ENCODE measurements around the gene ARNT2.

The ARNT2 gene

DNA sequence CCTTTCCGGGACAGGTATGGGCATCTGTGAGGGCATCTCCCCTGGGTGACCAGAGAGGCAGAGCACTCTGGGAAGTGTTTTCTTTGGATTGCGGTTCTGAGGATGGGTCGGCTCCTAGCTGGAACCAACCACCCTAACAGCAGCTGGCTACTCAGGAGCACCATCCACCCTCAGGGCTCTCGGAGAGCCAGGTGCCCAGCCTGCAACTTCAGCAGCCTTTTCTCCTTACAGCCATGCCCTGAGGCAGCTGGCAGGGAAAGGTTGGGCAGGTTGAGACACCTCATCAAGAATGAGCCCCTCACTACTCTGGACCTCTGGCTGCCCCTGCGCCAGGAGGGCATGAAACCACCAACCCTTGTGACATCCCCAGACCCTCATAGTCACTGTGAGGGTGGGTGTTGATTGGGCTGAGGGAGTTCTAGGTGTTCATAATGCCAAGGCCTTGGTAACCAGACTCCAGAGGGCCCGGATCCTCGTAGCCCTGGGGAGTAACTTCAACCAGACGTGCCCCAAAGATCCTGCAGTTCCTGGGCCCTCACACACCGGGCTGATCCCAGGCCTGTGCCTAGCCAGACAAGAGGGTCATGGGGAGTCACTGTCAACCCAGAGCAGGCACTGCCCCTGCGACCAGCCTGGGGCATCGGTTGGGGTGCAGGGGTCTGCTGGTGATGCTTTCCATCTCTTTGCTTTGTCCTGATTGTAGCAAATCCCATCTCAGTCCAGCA lies 176.5 kb downstream of the ARNT2 start:
- no peak for DNase-seq

- DNase-seq = peak; percentile 22
These were observed 177.8 kb downstream of the ARNT2 start for GRCh38 chr15:80581976-80582375.

- no peak for DNase-seq
These were observed 178.7 kb downstream of the ARNT2 start for GRCh38 chr15:80582816-80583423.

DNA sequence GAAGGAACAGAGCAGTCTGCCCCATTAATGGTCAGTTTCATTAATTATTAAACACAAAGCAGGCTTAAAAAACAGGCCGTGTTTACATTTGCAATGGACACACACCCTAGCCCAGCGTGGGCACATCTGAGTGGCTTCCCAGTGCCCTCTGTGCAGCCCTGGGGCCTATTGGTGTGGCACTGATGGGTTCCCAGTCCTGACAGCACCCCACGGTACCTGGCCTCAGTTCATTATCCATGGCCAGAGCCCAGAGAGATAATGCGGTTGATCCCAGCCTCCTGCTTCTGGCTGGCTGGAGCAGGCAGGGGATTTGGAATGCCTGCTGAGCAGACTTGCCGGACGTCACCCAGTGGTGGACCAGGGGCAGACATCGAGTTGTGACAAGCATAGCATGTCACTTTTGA lies 180.4 kb downstream of the ARNT2 start:
- no peak for DNase-seq

DNA sequence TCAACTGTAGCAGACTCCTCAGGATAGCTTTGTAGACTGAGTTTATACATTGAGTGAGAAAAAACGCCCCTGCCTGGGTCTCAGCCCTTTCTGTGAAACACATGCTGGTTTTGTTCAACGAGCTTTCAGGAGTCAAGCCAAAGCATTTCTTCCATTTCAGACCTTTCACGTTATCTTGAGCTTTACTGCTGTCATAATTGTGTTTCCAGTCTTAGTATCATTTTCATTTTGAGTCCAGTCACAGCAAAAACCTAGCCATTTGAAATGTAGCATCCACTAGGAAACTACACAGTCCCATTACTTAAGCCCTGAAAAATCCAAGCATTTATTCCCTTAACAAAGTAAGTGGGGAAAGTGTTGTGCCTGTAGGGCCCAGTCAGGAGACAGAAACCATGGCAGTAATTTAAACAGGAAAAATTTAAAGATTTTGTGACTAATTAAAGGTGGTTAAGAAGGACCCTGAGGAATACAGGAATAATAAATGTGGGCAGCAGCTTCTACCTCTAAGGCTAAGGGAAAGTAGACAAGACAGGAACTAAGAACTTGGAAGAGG lies 180.9 kb downstream of the ARNT2 start:
- DNase-seq = no peak

- DNase-seq = no peak
These were observed 181.4 kb downstream of the ARNT2 start for GRCh38 chr15:80585544-80586018.

DNA sequence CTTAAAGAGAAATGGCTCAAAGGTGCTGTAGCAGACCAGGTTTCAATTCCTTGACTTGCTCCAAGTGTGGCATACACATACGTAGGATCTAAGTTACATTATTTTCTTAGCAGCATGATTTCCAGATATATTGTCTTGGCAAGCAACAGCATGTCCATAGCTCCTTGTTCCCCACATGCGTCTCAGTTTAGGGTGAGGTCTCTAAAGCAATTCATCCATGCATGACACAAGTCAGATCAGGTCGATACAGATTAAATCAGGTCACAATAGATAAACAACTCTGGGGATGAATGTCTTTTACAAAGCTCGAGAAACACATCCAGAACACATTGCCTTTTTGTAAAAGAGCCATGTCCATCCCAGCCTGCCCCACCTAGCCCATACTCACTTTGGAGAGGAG lies 182.0 kb downstream of the ARNT2 start:
- no peak for DNase-seq

- no peak for DNase-seq
These were observed 182.8 kb downstream of the ARNT2 start for GRCh38 chr15:80587007-80587406.

- peak; percentile 56 for DNase-seq
These were observed 183.8 kb downstream of the ARNT2 start for GRCh38 chr15:80587816-80588456.

GRCh38 chr15:80588801-80589200 lies 184.6 kb downstream of the ARNT2 start:
- DNase-seq = peak; percentile 94

DNA sequence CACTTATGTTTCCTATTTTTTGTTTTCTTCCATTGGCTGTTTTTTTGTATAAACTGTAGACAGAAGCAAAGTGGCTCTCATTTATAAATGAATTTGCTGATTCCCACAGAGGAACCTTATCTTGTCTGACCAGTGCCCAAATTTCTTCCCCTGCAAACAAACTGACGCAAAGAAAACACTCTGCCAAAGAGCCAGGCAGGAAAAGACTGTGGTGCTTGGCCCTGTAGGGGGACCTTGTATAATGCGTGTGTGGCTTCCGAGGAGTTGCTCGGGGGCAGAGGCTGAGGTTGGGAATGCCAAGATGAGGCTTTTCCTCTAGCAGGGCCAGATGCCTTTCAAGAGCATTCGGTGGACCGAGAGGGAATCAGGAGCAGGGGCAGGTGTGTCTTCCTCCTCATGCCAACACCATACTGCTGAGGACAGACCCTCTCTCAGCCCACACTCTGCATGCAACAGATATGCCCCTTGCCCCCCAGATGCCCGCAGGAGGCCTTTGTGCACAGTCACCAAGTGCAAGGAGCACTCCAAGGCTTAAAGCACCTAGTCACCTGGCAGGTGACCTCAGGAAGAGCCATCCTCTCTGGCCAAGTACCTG lies 186.7 kb downstream of the ARNT2 start:
- no peak for DNase-seq

- DNase-seq = no peak
These were observed 187.3 kb downstream of the ARNT2 start for GRCh38 chr15:80591471-80591870.

- no peak for DNase-seq
These were observed 188.0 kb downstream of the ARNT2 start for GRCh38 chr15:80591938-80592825.

GRCh38 chr15:80593486-80594030 lies 189.4 kb downstream of the ARNT2 start:
- DNase-seq = no peak

GRCh38 chr15:80594091-80594889 lies 190.1 kb downstream of the ARNT2 start:
- no peak for DNase-seq

DNA sequence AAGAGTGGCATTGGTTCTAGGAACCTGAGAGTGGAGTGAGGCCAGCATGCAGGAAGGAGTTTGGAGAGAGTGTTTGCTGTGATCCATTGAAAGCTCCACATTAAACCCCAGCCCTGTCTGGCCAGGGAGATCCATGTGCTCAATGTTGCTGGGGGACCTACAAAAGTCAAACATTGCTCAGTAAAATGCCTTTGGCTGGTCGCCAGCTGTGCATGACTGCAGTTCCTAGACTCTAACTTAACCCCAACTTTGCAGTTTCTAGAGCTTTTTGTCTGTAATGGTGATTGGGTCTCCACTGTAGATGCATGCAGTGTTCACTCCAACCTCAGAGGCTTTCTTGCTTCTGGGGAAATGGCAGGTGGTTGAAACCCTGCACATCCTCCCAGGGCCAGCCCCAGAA lies 191.2 kb downstream of the ARNT2 start:
- no peak for DNase-seq

- DNase-seq = no peak
These were observed 192.4 kb downstream of the ARNT2 start for GRCh38 chr15:80596521-80596976.

DNA sequence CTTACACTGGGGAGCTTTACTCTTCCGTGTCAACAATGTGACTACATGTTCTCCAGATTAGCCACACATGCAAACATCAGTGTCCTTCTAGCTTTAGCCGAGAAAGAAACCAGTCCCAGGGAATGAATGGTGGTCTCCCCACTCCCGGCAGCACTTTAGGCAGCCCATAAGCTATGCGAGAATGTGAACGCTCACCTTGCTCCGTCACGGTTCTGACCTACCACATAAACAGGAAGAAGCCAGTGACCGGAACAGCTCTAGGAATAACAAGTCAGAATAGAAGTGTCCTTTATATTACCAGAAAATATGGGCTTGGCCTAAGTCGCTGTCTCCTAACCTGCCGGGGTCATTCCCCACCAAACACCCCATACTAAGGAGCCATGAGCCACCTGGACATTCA lies 192.9 kb downstream of the ARNT2 start:
- no peak for DNase-seq

DNA sequence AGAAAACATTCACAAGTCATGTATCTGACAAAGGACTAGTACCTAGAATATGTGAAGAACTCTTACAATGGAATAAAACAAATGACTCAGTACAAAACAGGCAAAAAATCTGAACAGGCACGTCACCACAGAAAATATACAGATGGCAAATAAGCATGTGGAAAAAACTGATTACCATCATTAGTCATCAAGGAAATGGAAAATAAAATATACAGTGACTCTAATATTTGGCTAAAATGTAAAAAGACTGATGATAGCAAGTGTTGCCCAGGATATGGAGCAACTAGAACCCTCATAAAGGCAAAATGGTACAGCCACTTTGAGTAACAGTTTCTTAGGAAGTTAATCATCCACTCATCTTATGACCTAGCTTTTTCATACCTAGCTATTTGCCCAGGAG lies 195.2 kb downstream of the ARNT2 start:
- peak; percentile 71 for DNase-seq

DNA sequence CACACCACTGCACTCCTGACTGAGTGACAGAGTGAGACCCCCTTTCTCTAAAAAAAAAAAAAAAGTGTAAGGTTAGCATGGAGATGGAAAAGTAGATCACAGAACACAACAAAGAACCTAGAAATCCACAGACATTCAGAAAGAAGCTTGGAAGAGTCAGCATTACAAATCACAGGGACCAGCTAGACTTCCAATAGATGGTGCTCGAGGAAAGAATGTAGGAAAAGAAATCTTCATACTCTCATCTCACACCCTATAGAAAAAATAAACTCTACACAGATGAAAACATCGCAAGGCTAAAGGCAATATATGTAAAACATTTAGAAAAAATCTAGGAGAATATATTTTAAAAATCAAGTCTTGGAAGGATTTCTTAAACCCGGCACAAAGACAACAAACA lies 196.4 kb downstream of the ARNT2 start:
- no peak for DNase-seq

DNA sequence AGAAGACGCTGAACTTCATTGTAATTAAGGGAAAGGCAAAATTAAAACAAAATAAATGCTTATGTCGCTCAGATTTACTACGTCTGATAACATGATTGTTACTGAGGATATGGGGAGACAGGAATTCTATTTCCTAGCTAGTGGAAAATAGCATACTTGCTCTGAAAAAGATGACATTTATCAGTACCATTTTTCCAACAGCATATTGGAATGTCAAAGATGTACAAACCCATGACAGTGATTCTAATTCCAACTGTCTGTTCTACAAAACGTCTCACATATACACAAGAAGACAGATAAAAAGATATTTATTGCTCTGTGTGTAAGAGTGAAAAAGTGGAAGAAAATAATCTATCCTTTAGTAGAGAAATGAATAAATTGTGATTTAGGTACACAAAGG lies 197.1 kb downstream of the ARNT2 start:
- DNase-seq = no peak

Data from fibroblast of skin of right biceps (primary cell).